Neuronal stem cell (in vitro differentiated cells): Measurements from ENCODE around the gene VPS13D.

Experiments used
- DNase-seq: peaks from one replicate; pipeline ENCODE4 v3.0.0-alpha.2; 2013; ENCODE audit warnings: low spot score
- H2AFZ ChIP-seq: one replicate; pipeline ENCODE4 v1.6.1; 2013; ENCODE audit warnings: mild to moderate bottlenecking, low read length, inconsistent platforms
- H2AK5ac ChIP-seq: 2 replicates; pipeline ENCODE4 v1.6.1; 2013; ENCODE audit warnings: low read depth, mild to moderate bottlenecking, inconsistent platforms, low read length, moderate library complexity, mixed read lengths
- H2BK120ac ChIP-seq: 2 replicates; pipeline ENCODE4 v1.6.1; 2013; ENCODE audit warnings: low read depth, mild to moderate bottlenecking, inconsistent platforms, low read length, moderate library complexity, mixed read lengths
- H2BK12ac ChIP-seq: one replicate; pipeline ENCODE4 v1.6.1; 2013; ENCODE audit warnings: low read length, inconsistent platforms
- H2BK15ac ChIP-seq: 2 replicates; pipeline ENCODE4 v1.6.1; 2013; ENCODE audit warnings: mild to moderate bottlenecking, low read length, inconsistent platforms, mixed read lengths
- H2BK5ac ChIP-seq: one replicate; pipeline ENCODE4 v1.6.1; 2013; ENCODE audit warnings: inconsistent platforms, mild to moderate bottlenecking, low read length, moderate library complexity
- H3K14ac ChIP-seq: one replicate; pipeline ENCODE4 v1.6.1; 2013; ENCODE audit warnings: low read length, inconsistent platforms
- H3K18ac ChIP-seq: 2 replicates; pipeline ENCODE4 v1.6.1; 2013; ENCODE audit warnings: low read length, inconsistent platforms
- H3K23ac ChIP-seq: 2 replicates; pipeline ENCODE4 v1.6.1; 2013; ENCODE audit warnings: low read depth, mild to moderate bottlenecking, mixed read lengths, low read length, inconsistent platforms; ENCODE audit not compliant: poor library complexity
- H3K27ac ChIP-seq: replicated peaks from 3 replicates; pipeline ENCODE4 v1.5.1; 2013; ENCODE audit warnings: low read length, inconsistent platforms
- H3K27me3 ChIP-seq, 3 experiments: 2 replicates each; pipeline ENCODE4 v1.6.1; 2013; ENCODE audit warnings: low read length in 3 of 3, mild to moderate bottlenecking in 2 of 3, inconsistent platforms in 1 of 3, low read depth in 1 of 3, mixed read lengths in 1 of 3, moderate library complexity in 1 of 3; ENCODE audit not compliant: control insufficient read depth in 3 of 3, insufficient read depth in 3 of 3
- H3K36me3 ChIP-seq, 2 donors: replicated peaks in 1 of 2; 2 replicates each; pipeline ENCODE4 v1.6.1; 2013; ENCODE audit warnings: low read length in 2 of 2; ENCODE audit not compliant: control insufficient read depth in 2 of 2, insufficient read depth in 2 of 2
- H3K4ac ChIP-seq: 2 replicates; pipeline ENCODE4 v1.6.1; 2013; ENCODE audit warnings: inconsistent platforms, mild to moderate bottlenecking, low read length, moderate library complexity
- H3K4me1 ChIP-seq, 2 donors: 1 replicate in 1 of 2; 2 replicates in 1 of 2; pipeline ENCODE4 v1.6.1; 2013; ENCODE audit warnings: low read length in 2 of 2, low read depth in 1 of 2; ENCODE audit not compliant: control insufficient read depth in 2 of 2, insufficient read depth in 1 of 2
- H3K4me2 ChIP-seq: one replicate; pipeline ENCODE4 v1.6.1; 2013; ENCODE audit warnings: mild to moderate bottlenecking, low read length, inconsistent platforms; ENCODE audit not compliant: insufficient read depth, poor library complexity, severe bottlenecking
- H3K4me3 ChIP-seq, 2 donors: 2 replicates each; pipeline ENCODE4 v1.5.1; 2013; ENCODE audit warnings: low read length in 2 of 2, mild to moderate bottlenecking in 2 of 2, inconsistent platforms in 1 of 2, moderate library complexity in 1 of 2
- H3K79me1 ChIP-seq: one replicate; pipeline ENCODE4 v1.6.1; 2013; ENCODE audit warnings: low read depth, mild to moderate bottlenecking, inconsistent platforms, low read length, moderate library complexity
- H3K9ac ChIP-seq: one replicate; pipeline ENCODE4 v1.6.1; 2013; ENCODE audit warnings: mild to moderate bottlenecking, low read depth, low read length, inconsistent platforms; ENCODE audit not compliant: poor library complexity
- H3K9me3 ChIP-seq, 2 donors: replicated peaks in 1 of 2; 2 replicates each; pipeline versions ENCODE3 to v1.6.1; 2013; ENCODE audit warnings: low read length in 2 of 2, mild to moderate bottlenecking in 2 of 2, inconsistent platforms in 1 of 2, low read depth in 1 of 2, mixed read lengths in 1 of 2, moderate library complexity in 1 of 2; ENCODE audit not compliant: control insufficient read depth in 2 of 2, insufficient read depth in 1 of 2
- H4K8ac ChIP-seq: one replicate; pipeline ENCODE4 v1.6.1; 2013; ENCODE audit warnings: low read depth, mild to moderate bottlenecking, inconsistent platforms, low read length, moderate library complexity
- H4K91ac ChIP-seq: one replicate; pipeline ENCODE4 v1.6.1; 2013; ENCODE audit warnings: low read length, low read depth, mild to moderate bottlenecking, inconsistent platforms; ENCODE audit not compliant: poor library complexity
- WGBS, 2 donors: extraction: QIAGEN DNeasy Blood & Tissue Kit; methylation state at CpG; one replicate each; pipeline ENCODE4 v1.1.7; 2013; ENCODE audit warnings: missing lambda C conversion rate in 2 of 2, mixed read lengths in 1 of 2; ENCODE audit not compliant: insufficient read length in 2 of 2, insufficient replicate concordance in 1 of 2; ENCODE audit errors: extremely low coverage in 2 of 2; 5-methylcytosine and 5-hydroxymethylcytosine counted together

VPS13D gene

GRCh38 chr1:12540580-12541273 is 310.9 kb downstream of the VPS13D start:
- H2AFZ ChIP-seq = peak overlapping the region; percentile 82
- peak overlapping the region; percentile 97 for H2BK15ac ChIP-seq
- peaks cover 18 to 28% of the 10 kb centered on the region in 2 donors for H3K4me1 ChIP-seq
- no peak for DNase-seq
- peak overlapping the region; percentile 51 for H3K4me2 ChIP-seq
- H2AK5ac ChIP-seq = peak overlapping the region; percentile 36
- no CpG with 5 or more reads among the region's 17 CpGs for WGBS, 2 donors
- H4K8ac ChIP-seq = peak overlapping the region; percentile 75
- no peaks in the 10 kb centered on the region for H3K79me1 ChIP-seq
- H3K9ac ChIP-seq = no peak overlapping the region
- H3K36me3 ChIP-seq = no peaks in the 10 kb centered on the region
- peak overlapping the region; percentile 72 for H3K14ac ChIP-seq
- H3K18ac ChIP-seq = peak overlapping the region; percentile 95
- H2BK120ac ChIP-seq = no peak overlapping the region
- no peaks in the 10 kb centered on the region for H3K9me3 ChIP-seq
- peak overlapping the region; percentile 0 for H3K23ac ChIP-seq
- H2BK12ac ChIP-seq = peak overlapping the region; percentile 50
- peak overlapping the region; percentile 62 for H2BK5ac ChIP-seq
- peak overlapping the region; percentile 23 for H3K27ac ChIP-seq
- H3K4me3 ChIP-seq = no peak overlapping the region
- no peak overlapping the region for H3K4ac ChIP-seq
- H4K91ac ChIP-seq = no peak overlapping the region
- H3K27me3 ChIP-seq = peaks cover 0 to 7% (median 0%) of the 10 kb centered on the region in 3 experiments

- no peak overlapping the region for H3K4me2 ChIP-seq
- no peaks in the 10 kb centered on the region for H3K9me3 ChIP-seq
- H2BK12ac ChIP-seq = peak overlapping the region; percentile 91
- H2AFZ ChIP-seq = peak overlapping the region; percentile 82
- no peaks in the 10 kb centered on the region for H3K36me3 ChIP-seq
- peak overlapping the region; percentile 34 for H3K27ac ChIP-seq
- no CpG with 5 or more reads among the region's 17 CpGs for WGBS, 2 donors
- H3K4me3 ChIP-seq = no peak overlapping the region
- peak overlapping the region; percentile 72 for H3K14ac ChIP-seq
- no peaks in the 10 kb centered on the region for H3K79me1 ChIP-seq
- no peak overlapping the region for H4K91ac ChIP-seq
- H3K9ac ChIP-seq = peak overlapping the region; percentile 68
- peak overlapping the region; percentile 29 for H2BK120ac ChIP-seq
- H3K4ac ChIP-seq = no peak overlapping the region
- peak overlapping the region; percentile 62 for H2BK5ac ChIP-seq
- no peak overlapping the region for H3K23ac ChIP-seq
- H3K18ac ChIP-seq = peak overlapping the region; percentile 95
- peaks cover 0 to 7% (median 0%) of the 10 kb centered on the region in 3 experiments for H3K27me3 ChIP-seq
- H4K8ac ChIP-seq = peak overlapping the region; percentile 75
- peak overlapping the region; percentile 97 for H2BK15ac ChIP-seq
- no peak for DNase-seq
- peaks cover 18 to 28% of the 10 kb centered on the region in 2 donors for H3K4me1 ChIP-seq
- H2AK5ac ChIP-seq = peak overlapping the region; percentile 36
These were observed 311.7 kb downstream of the VPS13D start for GRCh38 chr1:12541274-12542137.

DNA sequence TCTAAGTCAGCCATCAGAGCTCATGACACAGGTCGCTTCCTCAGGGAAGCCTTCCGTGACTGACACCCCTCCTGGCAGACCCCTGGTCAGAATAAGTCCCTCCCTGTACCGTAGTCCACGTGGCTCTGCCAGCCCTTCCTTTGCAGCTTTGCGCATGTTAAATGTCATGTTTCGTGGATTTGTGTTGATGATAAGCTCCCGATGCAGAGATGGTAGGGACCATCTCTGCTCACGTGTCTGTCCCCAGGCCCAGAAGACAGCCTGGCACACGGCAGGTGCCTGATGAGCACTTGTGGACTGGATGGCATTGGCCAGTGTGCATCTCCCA is 312.3 kb downstream of the VPS13D start:
- no peak overlapping the region for H3K14ac ChIP-seq
- H4K8ac ChIP-seq = no peak overlapping the region
- no peak overlapping the region for H3K4me2 ChIP-seq
- H3K9ac ChIP-seq = no peak overlapping the region
- H4K91ac ChIP-seq = no peak overlapping the region
- no peak overlapping the region for H3K4ac ChIP-seq
- no peaks in the 10 kb centered on the region for H3K36me3 ChIP-seq
- H3K27ac ChIP-seq = peak overlapping the region; percentile 34
- peak overlapping the region; percentile 62 for H2BK5ac ChIP-seq
- H3K18ac ChIP-seq = peak overlapping the region; percentile 95
- peak overlapping the region; percentile 91 for H2BK12ac ChIP-seq
- H2BK15ac ChIP-seq = peak overlapping the region; percentile 74
- H3K79me1 ChIP-seq = no peaks in the 10 kb centered on the region
- peak overlapping the region; percentile 38 for H2BK120ac ChIP-seq
- WGBS, 2 donors = no CpG with 5 or more reads among the region's 9 CpGs
- no peak overlapping the region for H2AFZ ChIP-seq
- no peak overlapping the region for H3K4me3 ChIP-seq
- H3K9me3 ChIP-seq = no peaks in the 10 kb centered on the region
- peak overlapping the region; percentile 36 for H2AK5ac ChIP-seq
- peaks cover 18 to 28% of the 10 kb centered on the region in 2 donors for H3K4me1 ChIP-seq
- no peak for DNase-seq
- H3K23ac ChIP-seq = no peak overlapping the region
- peaks cover 0 to 7% (median 0%) of the 10 kb centered on the region in 3 experiments for H3K27me3 ChIP-seq
